Astrocyte (in vitro differentiated cells and primary cell): Measurements from ENCODE around the gene LSM2. TPM values are rescaled to one million over a fixed set of nuclear protein-coding genes. Genes with fewer than 3 reads are reported as not detected.

Experiments used
- DNase-seq: peaks from one replicate; pipeline ENCODE4 v3.0.0-alpha.2; 2010; ENCODE audit warnings: low read depth
- FAIRE-seq: peaks from 2 replicates; lab custom pipeline; 2011; peaks lifted over from hg19 to GRCh38; lab: Jason Lieb, UNC
- H2AFZ ChIP-seq: 2 replicates; pipeline ENCODE4 v1.6.0; 2012; ENCODE audit warnings: low read depth, low read length, inconsistent platforms
- H3K27ac ChIP-seq: 2 replicates; pipeline ENCODE4 v1.5.1; 2011; ENCODE audit warnings: low read depth, low read length, inconsistent platforms
- H3K27me3 ChIP-seq: 2 replicates; pipeline ENCODE4 v1.6.0; 2011; ENCODE audit warnings: low read length, inconsistent platforms; ENCODE audit not compliant: insufficient read depth
- H3K36me3 ChIP-seq: 2 replicates; pipeline ENCODE4 v1.5.1; 2011; ENCODE audit warnings: low read length, inconsistent platforms; ENCODE audit not compliant: insufficient read depth
- H3K4me1 ChIP-seq: 2 replicates; pipeline ENCODE4 v1.5.1; 2011; ENCODE audit warnings: low read length, inconsistent platforms; ENCODE audit not compliant: insufficient read depth
- H3K4me2 ChIP-seq: 2 replicates; pipeline ENCODE4 v1.6.0; 2012; ENCODE audit warnings: low read length, inconsistent platforms
- H3K4me3 ChIP-seq: 2 replicates; pipeline ENCODE4 v1.5.1; 2011; ENCODE audit warnings: low read depth, mild to moderate bottlenecking, low read length, inconsistent platforms; ENCODE audit not compliant: insufficient read depth
- H3K79me2 ChIP-seq: 2 replicates; pipeline ENCODE4 v1.6.0; 2012; ENCODE audit warnings: mild to moderate bottlenecking, low read length, inconsistent platforms; ENCODE audit not compliant: insufficient read depth
- H3K9ac ChIP-seq: 2 replicates; pipeline ENCODE4 v1.6.0; 2012; ENCODE audit warnings: mild to moderate bottlenecking, low read length, inconsistent platforms
- H3K9me3 ChIP-seq: 2 replicates; pipeline ENCODE4 v1.5.1; 2012; ENCODE audit warnings: low read depth, mild to moderate bottlenecking, low read length, inconsistent platforms; ENCODE audit not compliant: insufficient read depth
- H4K20me1 ChIP-seq: 2 replicates; pipeline ENCODE4 v1.6.0; 2012; ENCODE audit warnings: low read length, inconsistent platforms; ENCODE audit not compliant: insufficient read depth
- H3K27ac Mint-ChIP-seq: one replicate; pipeline ENCODE4 v1.8.0; 2021; ENCODE audit warnings: mild to moderate bottlenecking, mixed read lengths; ENCODE audit not compliant: unreplicated experiment
- H3K27me3 Mint-ChIP-seq: one replicate; pipeline ENCODE4 v1.8.0; 2021; ENCODE audit warnings: low read depth, mixed read lengths; ENCODE audit not compliant: unreplicated experiment
- H3K36me3 Mint-ChIP-seq: one replicate; pipeline ENCODE4 v1.8.0; 2021; ENCODE audit warnings: low read depth, mixed read lengths; ENCODE audit not compliant: unreplicated experiment
- H3K4me1 Mint-ChIP-seq: one replicate; pipeline ENCODE4 v1.8.0; 2021; ENCODE audit warnings: low read depth, mixed read lengths; ENCODE audit not compliant: unreplicated experiment
- H3K4me3 Mint-ChIP-seq: one replicate; pipeline ENCODE4 v1.8.0; 2021; ENCODE audit warnings: mild to moderate bottlenecking, moderate library complexity, mixed read lengths; ENCODE audit not compliant: unreplicated experiment
- H3K9me3 Mint-ChIP-seq: one replicate; pipeline ENCODE4 v1.8.0; 2021; ENCODE audit warnings: mild to moderate bottlenecking, mixed read lengths; ENCODE audit not compliant: unreplicated experiment
- EZH2 ChIP-seq: IDR thresholded peaks from 2 replicates; pipeline ENCODE4 v1.6.1; 2012; ENCODE audit warnings: mild to moderate bottlenecking, low read length, inconsistent platforms; ENCODE audit not compliant: insufficient read depth
- total RNA-seq: library from RNA; stranded (reverse); gene quantifications from 2 replicates; pipeline ENCODE4 v1.2.1, GENCODE V29; 2021
- TF ChIP-seq, protein P1 (sequence below): IDR thresholded peaks from 2 replicates; pipeline ENCODE4 v1.5.1; 2011; ENCODE audit warnings: low read depth, mild to moderate bottlenecking, inconsistent platforms, low read length, moderate library complexity; ENCODE audit not compliant: insufficient read depth

LSM2 gene
- total RNA-seq, 1 donor from 2014 or later, result 43.8 TPM

DNA sequence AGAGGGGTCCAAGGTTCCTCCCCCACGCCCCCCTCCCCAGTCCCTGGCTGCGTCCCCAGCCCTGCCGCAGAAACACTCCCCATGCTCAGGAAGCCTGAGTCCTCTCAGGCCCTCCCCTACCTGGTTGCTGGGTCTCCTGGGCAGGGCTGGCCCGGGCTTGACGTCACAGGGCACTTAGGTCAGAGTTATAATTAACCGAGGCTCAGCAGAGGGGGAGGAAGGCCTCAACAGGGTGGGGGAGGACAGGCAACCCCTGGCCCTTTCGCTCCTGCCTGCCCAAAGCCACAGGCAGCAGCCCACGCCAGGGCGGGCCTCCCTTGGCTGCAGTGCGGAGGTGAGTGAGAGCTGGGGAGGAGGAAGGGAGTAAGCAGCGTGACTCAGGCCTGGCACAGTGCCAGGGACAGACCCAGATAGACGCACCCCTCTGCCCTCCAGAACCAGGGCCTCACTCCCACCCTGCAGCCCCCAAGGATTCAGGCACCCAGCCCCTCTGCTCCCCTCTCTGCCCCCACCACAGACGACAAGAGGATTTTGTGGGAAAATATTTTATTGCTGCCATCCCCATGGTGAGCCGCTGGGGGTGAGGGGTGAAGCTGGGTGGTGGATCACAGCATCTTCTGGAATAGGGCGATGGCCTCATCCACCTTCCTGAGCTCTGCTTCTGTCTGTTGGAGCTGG is 29.6 kb downstream of the LSM2 start, which contains the start of gene VWA7:
Gene VWA7, minus strand, starts transcription at position 340 of the 678 bp plus-strand sequence. CDS start 549 bp downstream, outside the sequence.
- no peak within 1 kb of the TSS for H2AFZ ChIP-seq
- FAIRE-seq, result no peak
- H3K4me2 ChIP-seq, result peak within 1 kb of the TSS; percentile 81
- no peaks in the 10 kb centered on the region for H3K9me3 ChIP-seq
- peak within 1 kb of the TSS; percentile 41 for H3K27ac Mint-ChIP-seq
- peak; percentile 66 for DNase-seq
- H3K4me3 Mint-ChIP-seq, result no peak within 1 kb of the TSS
- no peaks in the 10 kb centered on the region for H3K27me3 Mint-ChIP-seq
- peaks cover 9% of the 10 kb centered on the region for H4K20me1 ChIP-seq
- no peaks in the 10 kb centered on the region for H3K9me3 Mint-ChIP-seq
- peak within 1 kb of the TSS; percentile 21 for H3K27ac ChIP-seq
- H3K4me3 ChIP-seq, result no peak within 1 kb of the TSS
- H3K4me1 Mint-ChIP-seq, result peaks cover 6% of the 10 kb centered on the region
- no peak for TF ChIP-seq EZH2
- TF ChIP-seq, protein P1, sequence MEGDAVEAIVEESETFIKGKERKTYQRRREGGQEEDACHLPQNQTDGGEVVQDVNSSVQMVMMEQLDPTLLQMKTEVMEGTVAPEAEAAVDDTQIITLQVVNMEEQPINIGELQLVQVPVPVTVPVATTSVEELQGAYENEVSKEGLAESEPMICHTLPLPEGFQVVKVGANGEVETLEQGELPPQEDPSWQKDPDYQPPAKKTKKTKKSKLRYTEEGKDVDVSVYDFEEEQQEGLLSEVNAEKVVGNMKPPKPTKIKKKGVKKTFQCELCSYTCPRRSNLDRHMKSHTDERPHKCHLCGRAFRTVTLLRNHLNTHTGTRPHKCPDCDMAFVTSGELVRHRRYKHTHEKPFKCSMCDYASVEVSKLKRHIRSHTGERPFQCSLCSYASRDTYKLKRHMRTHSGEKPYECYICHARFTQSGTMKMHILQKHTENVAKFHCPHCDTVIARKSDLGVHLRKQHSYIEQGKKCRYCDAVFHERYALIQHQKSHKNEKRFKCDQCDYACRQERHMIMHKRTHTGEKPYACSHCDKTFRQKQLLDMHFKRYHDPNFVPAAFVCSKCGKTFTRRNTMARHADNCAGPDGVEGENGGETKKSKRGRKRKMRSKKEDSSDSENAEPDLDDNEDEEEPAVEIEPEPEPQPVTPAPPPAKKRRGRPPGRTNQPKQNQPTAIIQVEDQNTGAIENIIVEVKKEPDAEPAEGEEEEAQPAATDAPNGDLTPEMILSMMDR, result no peak
- H3K79me2 ChIP-seq, result no peaks in the 10 kb centered on the region
- no peaks in the 10 kb centered on the region for H3K36me3 ChIP-seq
- peaks cover 16% of the 10 kb centered on the region for H3K4me1 ChIP-seq
- H3K36me3 Mint-ChIP-seq, result peaks cover 19% of the 10 kb centered on the region
- H3K27me3 ChIP-seq, result no peaks in the 10 kb centered on the region
- peak within 1 kb of the TSS; percentile 46 for H3K9ac ChIP-seq

DNA sequence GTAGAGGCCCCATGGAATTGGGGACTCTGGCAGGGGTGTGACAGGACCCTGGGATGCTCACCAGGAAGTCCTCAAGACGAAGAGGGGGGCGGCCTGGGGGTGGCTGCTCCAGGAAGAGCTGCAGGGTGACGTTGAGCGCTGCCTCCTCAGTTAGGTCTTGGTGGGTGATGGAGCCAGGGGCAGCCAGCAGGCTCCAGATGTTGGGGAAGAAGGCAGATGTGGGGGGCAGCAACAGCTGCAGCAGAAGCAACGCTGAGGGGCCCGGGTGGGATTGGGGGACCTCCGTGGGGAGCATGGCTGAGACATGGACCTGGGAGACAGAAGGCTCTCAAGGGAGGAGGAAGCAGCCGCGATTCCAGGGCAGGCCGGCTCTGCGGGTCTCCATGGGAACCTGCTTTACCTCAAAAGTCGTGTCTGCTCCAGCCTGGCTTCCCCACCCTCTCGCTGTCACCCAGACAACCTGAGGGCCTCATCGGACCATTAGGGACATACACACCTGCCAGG is 30.2 kb downstream of the LSM2 start:
- Histone ChIP-seq H3K4me3 (no peak overlapping the region), H3K27ac (no peak overlapping the region), H3K4me1 (peaks cover 16% of the 10 kb centered on the region), H4K20me1 (peaks cover 4% of the 10 kb centered on the region), H3K9me3 (no peaks in the 10 kb centered on the region), H3K27me3 (no peaks in the 10 kb centered on the region), H2AFZ (no peak overlapping the region), H3K9ac (peak overlapping the region; percentile 46), H3K79me2 (no peaks in the 10 kb centered on the region), H3K4me2 (peak overlapping the region; percentile 81), H3K36me3 (no peaks in the 10 kb centered on the region)
- FAIRE-seq (no peak), DNase-seq (no peak)
- Mint-ChIP-seq H3K9me3 (no peaks in the 10 kb centered on the region), H3K27ac (peak overlapping the region; percentile 41), H3K27me3 (no peaks in the 10 kb centered on the region), H3K36me3 (peaks cover 15% of the 10 kb centered on the region), H3K4me3 (no peak overlapping the region), H3K4me1 (peaks cover 6% of the 10 kb centered on the region)
- no peak for TF ChIP-seq EZH2
- TF ChIP-seq, protein P1, result no peak
